GM19452 (cell line): ENCODE results near the gene SLC4A5.
"Not testable (repeated sequence)": the region's sequence is repeated elsewhere in the genome, so short reads cannot be mapped to it uniquely, and the experiment has no call there.

Experiments used
- ATAC-seq: cut with Tn5 transposase; IDR thresholded peaks from one replicate; pipeline ENCODE4 v1.9.1; 2021; ENCODE audit not compliant: unreplicated experiment

SLC4A5 gene

DNA sequence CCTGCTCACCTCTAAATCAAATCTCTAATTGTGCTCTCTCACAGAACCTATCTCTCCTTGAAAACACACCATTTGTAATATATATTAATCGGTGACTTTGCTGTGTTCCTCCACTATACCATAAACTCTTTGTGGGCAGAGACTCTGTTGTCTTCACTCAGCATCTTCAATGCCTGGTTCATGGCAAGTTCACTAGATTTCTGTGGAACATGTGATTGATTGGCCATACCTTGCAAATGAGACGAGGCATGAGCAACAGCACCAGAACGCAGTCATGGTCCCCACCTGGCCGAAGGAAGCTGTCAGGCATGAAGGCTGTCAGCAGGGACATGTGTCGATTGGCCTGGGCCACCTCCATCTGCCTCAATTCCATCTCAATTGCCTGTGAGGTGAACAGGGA lies 25.3 kb upstream of the SLC4A5 start:
- no peak for ATAC-seq

DNA sequence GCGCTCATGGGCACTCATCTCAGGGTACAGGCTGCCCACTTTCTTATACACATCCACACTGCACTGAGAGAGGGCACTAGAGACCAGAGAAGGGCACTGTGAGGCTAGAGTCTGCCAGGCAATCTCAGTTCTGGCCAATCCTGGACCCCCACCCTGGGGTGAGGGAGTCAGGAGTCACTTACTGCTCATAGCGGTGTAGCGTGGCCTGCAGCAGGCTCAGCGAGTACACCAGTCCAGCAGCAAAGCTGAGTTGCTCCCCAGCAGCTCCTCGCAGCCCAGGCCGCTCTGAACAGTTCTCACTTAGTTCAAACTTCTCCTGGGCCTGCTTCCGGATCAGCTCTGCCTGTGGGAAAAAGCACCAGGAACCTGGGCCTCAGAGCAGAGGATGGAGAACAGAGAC lies 24.6 kb upstream of the SLC4A5 start:
- ATAC-seq = no peak

DNA sequence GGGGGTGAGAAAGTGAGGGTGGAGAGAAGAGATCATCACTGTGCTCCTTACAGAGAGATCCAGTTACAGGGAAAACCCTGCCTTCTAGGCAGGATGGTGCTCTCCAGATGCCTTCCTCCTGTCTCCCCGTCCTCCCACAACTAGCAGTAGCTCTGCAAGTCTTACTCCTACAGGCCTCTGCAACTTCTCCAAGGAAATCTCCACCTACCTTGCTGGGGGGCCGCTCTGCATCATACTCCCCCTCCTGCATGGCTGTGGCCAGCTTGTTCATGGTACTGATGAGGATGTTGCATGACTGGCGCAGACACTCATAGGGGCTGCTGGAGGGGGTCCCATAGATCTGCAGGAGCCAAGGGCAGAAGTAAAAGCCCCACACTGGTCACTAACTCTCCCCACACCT lies 22.8 kb upstream of the SLC4A5 start:
- no peak for ATAC-seq

DNA sequence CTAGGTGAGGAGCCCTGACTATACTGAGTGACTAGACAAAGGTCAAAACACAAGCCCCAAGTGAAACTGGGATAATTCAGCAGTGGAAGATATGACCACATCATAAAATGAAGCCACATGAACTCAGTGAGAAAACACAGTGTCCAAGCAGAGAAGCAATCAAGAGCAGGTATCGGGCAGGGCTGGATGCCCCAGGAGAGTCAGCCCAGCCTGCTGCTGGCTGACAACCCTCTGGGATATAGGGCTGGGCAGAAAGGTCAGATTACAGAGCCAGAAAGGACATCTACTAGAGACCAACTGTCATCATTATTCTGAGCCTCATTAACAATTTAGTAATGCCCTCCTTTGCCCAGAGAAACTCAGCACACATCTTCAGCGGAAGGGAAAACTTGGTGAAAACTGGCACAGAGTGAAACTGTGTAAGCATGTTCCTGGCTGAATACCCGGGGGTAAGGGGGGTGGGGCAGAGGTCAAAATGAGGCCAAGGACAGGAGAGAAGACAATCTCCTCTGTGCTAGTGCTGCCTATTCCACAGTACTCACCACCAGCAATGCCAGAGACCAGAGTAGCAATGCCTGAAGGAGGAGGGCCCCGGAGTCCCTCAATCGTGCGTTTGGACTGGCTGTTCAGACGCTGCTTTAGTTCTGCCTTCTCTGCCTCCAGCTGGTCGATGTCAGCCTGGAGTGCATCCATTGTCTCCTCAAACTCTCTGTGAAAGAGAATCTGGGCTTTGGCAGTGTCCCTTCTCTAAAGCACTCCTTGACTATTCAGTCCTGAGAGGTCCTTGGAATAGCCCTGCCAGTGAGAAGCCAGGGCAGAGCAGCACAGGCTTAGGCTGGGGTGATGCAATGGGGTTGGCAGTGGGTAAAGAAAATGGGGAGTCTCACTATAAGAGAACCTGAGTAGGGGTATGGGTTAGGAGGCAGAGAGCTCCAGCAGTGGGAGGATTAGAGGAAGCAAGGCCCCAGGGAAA lies 21.6 kb upstream of the SLC4A5 start:
- ATAC-seq = no peak

DNA sequence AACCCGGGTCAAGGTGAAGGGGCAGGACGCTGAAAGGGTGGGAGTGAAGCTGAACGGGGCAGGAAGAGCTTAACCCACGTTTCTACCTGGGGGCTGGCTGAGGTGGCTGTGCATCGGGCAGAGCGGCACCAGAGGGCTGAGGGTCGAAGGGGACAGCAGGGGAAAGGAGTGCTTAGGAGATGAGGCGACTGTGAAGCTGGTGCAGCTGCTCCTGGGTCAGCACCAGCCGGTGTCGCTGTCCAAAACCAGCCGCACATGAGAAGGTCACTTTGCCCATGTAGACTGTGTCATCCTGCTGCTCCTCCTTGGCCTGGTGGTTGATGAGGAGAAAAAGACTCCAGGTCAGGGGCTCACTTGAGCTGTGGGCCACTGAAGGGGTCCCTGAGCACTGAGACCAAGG lies 18.1 kb upstream of the SLC4A5 start:
- no peak for ATAC-seq

DNA sequence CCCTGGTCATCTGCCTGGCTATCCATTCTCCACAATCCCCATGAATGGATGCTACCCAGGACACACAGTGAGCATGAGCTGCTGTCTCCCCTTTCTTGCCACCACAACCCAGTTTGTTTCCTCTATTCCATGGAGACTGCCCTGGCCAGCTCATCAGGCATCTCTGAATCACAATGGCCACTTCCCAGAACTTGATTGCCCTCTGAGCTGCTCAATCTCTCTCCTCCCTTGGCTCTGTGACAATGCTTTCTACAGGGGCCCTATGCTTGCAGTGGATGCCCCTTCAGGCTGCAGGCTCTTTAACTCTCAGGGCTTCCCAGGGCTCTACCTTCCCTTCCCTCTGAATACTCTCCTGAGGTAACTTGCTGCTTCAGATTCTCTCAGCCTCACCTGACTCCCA lies 14.4 kb upstream of the SLC4A5 start:
- ATAC-seq = no peak

DNA sequence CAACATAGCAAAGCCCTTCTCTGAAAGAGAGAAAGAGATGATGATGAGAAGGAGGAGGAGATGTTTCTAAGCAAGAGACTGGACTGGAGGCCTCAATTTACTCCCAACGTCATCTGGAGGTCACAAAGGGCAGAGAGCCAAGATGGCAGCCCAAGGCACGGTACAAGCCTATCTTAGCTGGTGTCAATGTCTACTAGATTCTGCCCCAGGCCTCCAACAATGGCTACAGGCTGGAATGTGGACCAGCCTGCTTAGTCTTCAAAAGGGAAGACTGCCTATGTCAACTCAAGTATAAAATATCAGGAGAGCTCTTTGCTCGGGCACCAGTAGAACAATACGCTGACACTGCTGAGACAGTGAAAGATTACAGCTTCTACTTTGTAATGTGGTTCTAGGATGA lies 6.7 kb upstream of the SLC4A5 start:
- ATAC-seq = no peak

DNA sequence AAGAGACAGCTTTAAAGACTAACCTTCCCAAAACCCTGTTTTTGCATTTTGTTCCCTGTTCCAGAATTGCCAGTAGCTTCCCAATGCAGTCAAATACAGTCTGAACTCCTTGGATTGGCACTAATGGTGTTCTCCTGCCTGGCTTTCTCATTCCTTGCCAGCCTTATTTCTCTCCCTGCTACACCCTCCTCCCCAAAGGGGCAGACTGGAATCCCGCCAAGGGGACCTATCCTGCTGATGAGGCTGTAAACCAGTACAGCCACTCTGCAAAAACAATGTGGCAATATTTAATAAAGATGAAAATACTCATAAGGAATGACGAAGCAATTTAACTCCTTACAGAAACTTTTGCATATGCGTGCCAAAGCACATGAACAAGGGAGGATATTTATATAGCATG lies 4.5 kb upstream of the SLC4A5 start:
- ATAC-seq = no peak

DNA sequence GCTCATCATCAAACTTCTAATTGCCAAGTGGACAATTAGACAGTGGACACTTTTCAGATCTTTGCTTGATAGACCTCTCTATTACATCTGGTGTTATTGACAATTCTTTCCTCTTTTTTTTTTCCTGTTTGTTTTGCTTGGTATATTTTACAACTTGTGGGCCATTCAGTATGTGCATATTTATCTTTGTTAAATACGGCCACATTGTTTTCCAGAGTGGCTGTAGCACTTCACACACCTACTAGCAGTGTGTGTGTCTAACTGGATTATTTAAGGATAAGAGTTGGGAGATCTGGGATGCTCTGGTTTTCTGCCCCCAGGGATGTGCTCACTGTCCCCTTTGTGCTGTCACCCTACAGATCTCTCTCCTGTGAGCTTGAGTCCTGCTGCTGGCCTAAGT lies 4.1 kb upstream of the SLC4A5 start:
- no peak for ATAC-seq

DNA sequence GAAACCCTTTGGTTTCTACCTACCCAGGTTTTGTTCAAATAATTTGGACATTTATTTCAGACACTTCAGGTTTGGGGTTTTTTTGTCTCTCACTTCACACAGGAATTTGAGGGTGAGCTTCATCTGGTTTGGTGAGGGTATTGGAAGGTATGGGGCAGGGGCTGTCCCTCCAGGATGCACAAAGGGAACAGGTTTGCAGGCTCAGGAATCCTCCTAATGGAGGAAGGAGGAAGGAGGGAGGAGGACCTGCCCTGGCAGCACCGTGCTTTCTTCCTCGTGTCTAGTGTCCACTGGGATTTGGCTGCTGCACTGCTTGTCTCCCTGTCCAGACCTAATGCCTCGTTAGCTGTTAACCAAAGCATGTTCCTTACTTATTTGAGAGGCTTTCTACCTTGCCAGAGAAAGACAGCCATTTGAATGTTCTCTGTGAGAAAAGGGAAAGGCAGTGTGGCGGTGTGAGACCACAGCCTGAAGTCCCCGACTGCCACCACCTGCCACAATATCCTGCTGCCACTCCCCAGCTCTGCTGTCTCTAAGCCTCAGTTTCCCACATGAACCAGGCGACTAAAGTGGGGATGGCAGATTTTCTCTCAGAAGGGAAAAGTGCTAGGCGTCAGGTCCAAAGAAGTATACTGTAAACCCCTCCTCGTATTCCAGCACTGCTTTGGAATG lies 2.2 kb upstream of the SLC4A5 start:
- ATAC-seq = no peak

DNA sequence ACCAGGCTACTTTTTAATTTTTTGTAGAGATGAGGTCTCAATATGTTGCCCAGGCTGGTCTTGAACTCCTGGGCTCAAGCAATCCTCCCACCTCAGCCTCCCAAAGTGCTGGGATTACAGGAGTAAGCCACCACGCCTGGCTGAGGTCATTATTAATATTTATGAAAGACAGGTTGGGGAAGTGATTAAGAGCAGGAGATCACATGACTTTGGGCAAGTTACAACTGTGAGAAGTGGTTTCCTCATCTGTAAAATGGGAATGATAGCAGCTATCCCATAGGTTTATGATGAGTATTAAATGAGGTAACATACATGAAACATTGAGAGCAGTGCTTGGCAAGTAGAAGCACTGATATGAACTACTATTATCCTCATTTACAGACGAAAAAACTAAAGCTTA lies 7.0 kb downstream of the SLC4A5 start:
- ATAC-seq = not testable (repeated sequence)

DNA sequence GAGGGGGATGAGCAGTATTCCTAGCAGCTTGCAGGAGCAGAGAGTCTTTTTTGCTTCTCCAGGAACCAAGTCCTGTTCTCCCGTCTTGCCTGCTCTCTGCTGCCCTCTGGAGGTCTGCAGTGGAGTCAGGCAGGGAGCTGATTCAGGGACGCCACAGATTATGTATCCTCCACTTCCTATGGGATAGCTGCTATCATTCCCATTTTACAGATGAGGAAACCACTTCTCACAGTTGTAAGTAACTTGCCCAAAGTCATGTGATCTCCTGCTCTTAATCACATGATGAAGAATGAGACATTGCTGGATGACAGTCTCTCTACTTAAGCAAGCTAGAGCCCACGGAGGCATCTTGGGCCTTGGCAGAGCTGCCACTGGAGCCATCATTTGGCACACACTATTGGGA lies 8.3 kb downstream of the SLC4A5 start:
- no peak for ATAC-seq

DNA sequence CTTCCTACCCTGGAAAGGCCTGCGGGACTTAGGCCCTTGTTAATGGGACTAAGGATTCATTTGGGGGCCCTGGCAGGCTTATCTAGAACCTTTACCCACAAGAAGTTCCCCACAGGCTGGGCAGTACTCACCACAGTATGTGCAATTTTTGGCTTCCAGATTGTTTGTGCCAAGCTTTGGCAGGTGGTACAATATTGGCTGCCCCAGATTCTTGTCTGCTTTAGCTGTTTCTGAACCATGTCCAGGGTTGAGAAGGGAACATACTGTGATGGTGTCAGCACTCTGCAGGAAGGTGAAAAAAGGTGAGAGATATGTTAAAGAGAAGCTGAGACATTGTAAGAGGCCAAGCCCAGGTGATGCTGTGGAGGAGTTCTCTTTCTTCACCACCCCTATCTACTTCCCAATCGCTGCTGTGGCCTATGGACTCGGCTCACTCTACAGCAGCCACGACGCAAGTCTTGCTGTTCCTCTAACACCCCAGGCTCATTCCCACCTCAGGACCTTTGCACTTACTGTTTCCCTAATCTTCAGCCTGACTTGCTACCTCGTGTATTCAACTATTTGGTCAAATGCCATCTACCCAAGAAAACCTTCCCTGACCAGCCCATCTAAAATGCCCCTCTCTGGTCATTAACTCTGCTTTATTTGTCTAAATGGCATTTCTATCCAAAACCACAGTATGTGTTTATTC lies 9.2 kb downstream of the SLC4A5 start:
- no peak for ATAC-seq

DNA sequence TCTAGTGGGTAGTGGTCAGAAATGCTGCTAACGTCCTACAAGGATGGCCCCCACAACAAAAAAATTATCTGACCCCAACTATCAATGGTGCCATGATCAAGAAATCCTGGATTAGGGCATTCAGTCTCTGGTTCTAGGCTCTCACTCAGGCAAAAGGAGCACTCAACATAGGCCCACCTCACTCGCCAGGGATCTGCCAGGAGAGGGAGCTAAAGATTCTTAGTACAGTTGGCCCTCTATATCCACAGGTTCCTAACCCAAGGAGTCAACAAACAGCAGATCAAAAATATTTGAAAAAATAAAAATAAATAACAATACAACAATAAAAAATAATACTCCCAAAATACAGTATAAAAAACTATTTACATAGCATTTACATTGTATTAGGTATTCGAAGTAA lies 10.0 kb downstream of the SLC4A5 start:
- no peak for ATAC-seq

DNA sequence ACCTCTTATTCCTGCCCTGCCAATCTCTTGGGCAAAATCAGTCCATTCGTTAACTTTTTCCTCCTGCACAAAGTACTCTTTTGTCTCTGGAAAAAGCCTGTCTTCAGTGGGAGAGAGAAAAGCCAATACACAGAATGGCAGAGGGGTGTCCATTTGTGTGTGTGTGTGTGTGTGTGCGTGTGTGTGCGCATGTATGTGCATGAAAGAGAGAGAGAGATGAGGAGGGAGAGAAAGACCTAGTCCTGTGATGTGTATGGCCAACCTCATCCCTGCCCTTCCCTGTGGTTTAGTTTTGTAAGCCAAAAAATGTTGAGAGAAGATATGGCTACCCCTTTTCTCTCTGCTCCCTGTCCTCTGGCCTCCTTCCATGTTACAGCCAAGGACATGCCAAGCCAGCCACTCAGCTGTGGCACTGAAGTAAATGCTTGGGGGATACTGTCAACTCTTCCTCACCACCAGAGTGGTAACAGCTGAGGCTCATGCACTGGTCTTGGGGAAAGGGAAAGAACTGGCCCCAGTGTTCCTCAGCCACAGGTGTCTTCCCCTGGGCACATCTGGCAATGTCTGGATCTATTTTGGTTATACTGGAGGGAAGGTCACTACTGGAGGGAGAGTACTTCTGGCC lies 10.6 kb downstream of the SLC4A5 start:
- no peak for ATAC-seq

DNA sequence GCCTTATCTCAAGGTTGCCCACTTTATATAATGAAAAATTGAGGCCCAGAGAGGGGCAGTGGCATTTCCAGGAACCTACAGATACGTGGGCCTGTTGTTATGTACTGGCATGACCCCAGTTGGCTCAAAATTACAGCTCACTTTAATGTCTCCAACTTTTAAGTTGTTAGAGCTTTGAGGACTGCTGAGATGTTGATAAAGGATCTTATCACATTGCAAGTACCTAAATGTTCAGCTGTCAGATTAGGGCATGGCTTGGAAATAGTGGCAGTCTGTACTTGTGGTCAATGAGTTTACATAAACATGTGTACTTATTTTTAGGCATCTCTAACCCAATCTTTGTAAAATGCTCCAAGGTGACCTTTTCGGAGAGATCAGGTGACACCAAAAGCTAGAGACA lies 14.6 kb downstream of the SLC4A5 start:
- no peak for ATAC-seq

DNA sequence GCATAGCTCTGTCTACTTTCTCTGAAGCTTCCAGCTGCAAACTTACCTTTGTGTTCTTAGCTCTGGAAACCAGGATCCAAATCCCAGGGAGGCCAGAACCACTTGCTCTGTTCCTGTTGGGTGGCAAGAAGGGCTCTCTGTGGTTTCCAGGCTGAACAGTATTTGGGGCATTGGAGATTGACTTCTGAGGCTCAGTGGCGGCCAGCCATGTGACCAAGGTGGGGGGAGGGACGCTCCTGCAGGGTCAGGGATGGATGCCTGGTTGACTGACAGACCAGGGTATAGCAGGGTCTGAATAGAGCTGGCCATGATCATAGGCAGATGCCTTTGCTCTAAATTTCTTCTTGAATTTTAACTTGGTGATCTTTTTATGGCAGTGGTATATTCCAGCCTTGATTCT lies 15.1 kb downstream of the SLC4A5 start:
- ATAC-seq = no peak

DNA sequence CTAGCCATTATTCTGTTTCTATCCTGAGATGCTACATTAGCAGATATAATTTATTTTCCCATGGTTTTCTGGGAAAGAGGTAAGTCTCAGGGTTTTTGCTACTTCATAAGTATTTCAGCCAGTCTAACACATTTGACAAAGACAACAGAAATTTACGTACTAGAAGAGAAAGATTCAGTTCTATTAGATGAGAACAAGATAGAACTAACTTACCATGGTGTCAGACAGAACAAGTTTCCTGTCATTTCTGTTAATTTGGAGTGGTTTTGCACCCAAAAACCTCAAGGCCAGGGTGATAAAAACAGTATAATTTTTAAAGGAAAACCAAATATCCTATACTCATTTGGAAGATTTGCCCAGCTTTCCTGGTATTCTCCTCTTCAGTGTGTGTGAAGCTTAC lies 15.6 kb downstream of the SLC4A5 start:
- no peak for ATAC-seq

DNA sequence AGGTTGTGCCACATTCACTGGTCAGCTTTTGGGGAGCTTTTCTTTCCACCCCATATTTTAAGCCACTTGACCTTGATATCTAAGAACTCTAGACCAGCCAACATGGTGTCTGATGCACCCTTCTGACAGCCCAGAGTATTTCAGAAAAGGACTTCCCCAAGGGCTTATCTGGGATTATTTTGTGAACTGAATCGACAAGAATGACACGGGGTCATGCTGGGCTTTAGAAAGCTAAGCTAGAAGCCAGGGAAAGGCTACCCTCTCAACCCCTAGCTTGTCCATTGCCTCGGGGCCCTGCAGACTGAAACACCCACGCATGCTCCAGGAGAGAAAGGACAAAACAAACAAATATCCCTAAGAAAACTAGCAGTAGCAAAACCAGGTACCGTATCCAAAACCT lies 16.0 kb downstream of the SLC4A5 start:
- no peak for ATAC-seq

DNA sequence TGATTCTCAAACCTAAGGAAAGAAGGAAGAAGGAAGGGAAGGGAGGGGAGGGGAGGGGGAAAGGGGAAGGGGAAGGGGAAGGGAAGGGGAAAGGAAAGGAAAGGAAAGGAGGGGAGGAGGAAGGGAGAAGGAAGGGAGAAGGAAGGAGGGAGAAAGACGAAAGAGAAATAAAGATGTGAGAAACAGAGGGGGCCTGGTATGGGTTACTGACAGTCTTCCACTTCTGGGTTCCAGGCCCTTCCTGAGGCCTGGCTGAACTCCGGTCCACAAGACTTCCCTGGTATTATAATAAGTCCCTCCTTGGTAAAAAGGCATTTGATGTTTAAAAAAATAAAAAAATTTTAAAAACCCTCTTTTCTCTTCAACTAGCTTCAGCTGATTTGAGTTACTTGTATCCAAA lies 17.4 kb downstream of the SLC4A5 start:
- ATAC-seq = no peak

DNA sequence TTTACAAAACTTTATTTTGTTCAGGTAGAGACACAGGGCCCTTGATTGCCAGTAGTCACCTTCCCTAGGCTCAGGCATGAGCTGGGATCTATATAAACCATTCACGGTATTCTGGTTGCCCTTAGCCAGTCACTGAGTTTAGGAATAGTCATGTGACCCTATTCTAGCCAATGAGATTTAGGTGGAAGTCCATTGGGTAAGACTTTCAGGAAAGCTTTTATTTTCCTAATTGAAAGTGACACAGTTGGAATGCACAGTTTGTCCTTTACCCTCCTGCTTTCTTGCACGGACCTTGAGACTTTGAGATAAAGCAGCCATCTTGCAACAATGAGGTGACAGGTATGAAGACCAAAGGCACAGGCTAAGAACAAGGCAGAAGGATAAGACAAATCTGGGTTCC lies 21.5 kb downstream of the SLC4A5 start:
- ATAC-seq = no peak
